Activated CD8-positive, alpha-beta memory T cell treated with anti-CD3 and anti-CD28 coated beads, Interleukin-2, amount 50 U/mL, for 24 hours (primary cell): Measurements from ENCODE around the gene SYNM.

Source experiments
- DNase-seq: peaks from one replicate; pipeline ENCODE4 v3.0.0-alpha.2; 2020; ENCODE audit errors: extremely low read depth

The SYNM gene

GRCh38 chr15:99140590-99140989 lies 35.7 kb downstream of the SYNM start:
- no peak for DNase-seq

DNA sequence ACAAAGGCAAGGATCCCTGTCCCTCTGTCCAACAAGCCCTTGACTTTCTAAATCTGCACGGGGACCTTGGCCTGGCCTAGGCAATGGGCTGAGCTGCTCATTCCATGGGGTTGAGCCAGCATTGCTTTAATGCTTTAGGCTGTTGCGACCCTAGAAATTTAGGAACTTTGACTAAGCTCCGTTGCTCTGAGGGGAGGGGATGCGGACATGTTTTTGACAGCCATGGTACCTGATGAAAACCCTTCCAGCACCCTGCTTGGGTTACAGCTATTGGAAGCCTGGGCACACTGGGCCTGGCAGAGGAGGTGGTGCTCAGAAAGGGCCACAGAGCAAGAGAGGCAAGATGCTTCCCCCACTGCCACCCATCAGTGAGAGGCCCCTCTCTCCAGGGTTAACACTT lies 37.1 kb downstream of the SYNM start:
- DNase-seq, result no peak

DNA sequence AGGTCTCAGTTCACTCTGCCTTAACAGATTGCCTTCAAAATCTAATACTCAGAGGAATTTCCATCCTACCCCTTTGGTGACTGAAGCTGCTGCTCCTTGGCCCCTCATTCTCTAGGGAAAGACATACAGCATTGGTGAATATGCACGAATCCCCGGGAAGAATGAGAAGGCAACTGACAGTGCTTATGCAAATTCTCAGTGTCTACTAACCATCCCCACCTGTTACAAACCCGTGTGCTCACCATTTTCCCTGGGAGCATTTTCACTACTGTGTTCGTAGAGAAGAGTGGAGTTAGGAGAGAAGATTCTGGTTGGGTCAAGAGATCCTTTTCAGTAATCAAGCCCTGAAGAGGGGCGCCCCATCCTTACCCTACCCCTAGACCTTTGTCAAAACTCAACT lies 37.7 kb downstream of the SYNM start:
- no peak for DNase-seq

GRCh38 chr15:99143242-99143641 lies 38.4 kb downstream of the SYNM start:
- DNase-seq, result no peak

DNA sequence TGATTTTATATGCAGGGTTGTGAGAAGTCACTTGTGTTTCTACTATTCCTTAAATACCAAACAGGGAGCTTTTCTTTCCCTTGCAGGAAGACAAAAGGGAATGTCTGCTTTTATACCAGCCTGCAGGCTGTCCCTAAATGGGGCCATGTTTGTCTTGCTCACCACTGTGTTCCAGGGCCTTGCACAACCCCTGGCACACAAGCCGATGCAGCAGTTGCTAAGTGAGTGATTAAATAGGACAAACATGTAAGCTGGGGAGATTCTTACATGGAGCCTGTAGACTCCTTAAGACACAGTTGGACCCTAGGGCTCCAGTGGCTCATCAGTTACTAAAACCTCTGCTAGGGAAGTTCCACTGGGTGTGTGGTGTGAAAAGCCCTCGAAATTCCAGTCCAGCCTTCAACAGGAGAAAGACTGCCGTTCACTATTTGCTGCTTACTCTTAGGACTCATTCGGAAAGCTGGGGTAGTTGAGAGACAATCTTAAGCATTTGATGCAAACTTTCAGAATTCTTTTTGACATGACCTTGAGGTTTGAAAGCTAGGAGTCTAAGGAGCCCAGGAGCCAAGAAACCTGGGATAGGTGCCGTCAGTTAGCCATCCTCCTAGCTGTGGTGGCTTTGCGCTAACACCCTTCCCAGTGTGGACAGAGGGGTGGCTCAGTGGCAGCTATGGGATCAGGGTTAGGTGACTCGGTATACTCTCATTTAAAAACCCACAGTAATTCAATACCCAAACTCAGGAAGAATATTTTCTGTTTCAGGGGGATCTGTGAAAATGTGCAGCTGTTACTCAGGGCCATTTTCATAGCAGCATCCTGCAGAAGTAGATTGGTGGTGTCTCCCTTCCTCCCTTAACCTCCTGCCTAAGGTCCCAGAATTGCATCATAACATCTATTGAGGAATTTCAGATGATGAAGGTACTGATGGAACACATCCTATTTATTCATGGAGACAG lies 39.1 kb downstream of the SYNM start:
- DNase-seq, result no peak

DNA sequence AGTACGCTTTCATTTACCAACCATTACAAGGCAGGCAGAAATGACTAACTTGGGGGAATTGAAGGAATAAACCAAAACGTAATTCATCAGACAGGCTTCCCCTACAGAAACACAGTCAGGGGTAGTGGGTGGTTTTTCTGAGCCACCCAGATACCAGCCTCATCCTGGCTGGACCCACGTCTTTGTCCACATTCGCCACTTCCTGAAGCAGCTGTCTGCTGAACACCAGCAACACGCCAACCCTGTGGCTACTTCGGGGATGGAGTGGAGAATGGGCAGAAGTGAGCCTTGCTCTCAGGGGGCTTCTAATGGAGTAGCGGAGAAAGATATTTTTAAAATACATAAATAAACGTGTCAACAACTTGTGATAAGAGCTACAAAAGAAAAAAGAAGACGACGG lies 40.1 kb downstream of the SYNM start:
- DNase-seq, result no peak

GRCh38 chr15:99145778-99146177 lies 40.9 kb downstream of the SYNM start:
- DNase-seq, result no peak

- no peak for DNase-seq
These were observed 41.8 kb downstream of the SYNM start for GRCh38 chr15:99146661-99147060.

GRCh38 chr15:99148851-99149276 lies 44.0 kb downstream of the SYNM start:
- DNase-seq, result no peak

- DNase-seq, result no peak
These were observed 44.5 kb downstream of the SYNM start for GRCh38 chr15:99149366-99149765.

DNA sequence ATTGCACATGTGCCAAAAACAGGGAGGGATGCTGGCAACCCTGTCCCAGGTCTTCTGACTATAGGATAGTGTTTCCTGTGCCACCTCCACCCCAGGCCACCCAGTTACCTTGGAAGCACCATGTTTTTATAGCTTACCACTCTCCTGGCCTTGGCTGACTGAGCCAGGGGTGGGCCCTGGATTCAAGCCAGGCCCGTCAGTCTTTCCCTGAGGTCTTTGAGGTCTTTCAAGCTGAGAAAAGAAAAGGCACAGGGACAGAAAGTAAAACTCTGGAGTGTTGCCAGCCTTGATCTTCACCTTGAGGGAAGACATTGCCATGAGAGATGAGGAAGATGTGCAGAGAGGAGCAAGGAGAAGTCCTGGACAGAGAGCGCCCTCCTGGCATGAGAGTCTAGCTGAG lies 46.3 kb downstream of the SYNM start:
- no peak for DNase-seq

DNA sequence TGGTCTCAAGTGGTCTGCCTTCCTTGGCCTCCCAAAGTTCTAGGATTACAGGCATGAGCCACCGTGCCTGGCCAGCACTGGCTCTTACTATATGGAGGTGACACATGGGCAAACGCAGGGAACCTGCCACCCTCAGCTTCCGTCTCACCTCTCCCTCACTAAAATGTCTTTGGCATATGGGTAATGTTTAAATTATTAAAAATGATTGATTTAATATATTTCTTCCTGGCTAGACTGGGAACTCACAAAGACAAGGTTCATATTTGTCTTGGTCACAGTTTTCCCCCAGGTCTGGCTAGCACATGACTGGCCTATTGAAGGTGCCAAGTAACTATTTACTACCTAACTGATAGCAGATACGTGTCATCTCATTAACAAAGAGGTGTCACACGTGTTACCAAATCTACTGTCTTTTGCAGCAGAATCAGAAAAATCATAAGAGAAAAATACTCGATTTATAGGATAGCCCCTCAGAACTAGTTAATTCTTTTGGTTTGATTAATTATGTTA lies 48.2 kb downstream of the SYNM start:
- DNase-seq, result no peak

GRCh38 chr15:99154271-99154670 lies 49.4 kb downstream of the SYNM start:
- DNase-seq, result no peak

GRCh38 chr15:99155961-99156443 lies 51.1 kb downstream of the SYNM start:
- DNase-seq, result no peak

DNA sequence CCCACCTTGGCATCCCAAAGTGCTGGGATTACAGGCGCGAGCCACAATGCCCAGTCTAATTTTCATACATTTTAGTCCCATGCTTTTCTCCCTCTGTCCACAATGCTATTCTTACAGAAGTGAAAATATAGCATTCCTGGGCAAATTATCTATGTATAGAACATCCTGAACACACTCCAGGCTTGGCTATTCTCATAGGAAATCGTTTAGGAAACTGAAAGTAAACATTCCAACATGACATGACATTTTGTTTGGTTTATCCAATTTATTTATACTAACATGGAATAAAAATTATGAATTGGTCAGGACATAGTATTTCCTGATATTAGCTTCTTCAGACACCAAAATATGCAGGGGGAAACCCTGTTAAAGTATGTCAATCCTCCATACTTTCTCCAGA lies 52.6 kb downstream of the SYNM start:
- DNase-seq, result no peak

DNA sequence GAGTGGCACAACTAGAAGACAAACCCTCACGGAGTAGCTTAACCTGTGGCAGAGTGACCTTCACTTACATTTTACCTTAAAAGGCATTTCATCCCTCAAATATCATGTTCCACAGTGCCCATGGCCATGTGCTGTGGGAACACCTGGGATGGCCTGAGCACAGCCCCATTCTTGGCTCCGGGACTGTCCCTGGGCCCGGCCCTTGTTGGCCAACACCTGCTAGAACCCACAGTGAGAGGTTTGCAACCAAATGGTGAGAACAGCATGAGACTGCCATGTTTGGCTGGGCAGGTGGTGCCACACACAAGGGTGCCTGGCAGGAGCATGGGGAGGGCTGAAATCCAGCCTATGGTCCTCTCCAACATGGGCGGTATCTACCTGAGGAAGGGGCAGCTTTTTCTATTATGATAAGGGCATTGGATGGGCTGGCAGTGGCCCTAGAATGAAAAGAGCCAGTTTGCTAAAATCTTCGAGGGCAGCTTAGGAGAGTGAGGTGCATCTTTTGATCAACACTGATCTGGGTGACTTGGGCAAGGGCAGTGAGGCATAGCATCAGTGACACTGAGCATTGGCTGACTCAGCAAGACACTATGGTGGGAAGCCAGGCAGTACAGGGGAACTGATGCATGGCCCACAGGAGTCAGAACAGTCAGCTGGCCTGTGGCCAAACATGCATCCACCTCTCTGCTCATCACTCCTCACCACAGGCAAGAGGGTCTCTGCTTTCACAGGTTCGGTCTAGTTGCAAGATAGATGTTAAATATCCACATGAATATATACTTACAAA lies 53.9 kb downstream of the SYNM start:
- no peak for DNase-seq

- no peak for DNase-seq
These were observed 58.6 kb downstream of the SYNM start for GRCh38 chr15:99163271-99164062.

DNA sequence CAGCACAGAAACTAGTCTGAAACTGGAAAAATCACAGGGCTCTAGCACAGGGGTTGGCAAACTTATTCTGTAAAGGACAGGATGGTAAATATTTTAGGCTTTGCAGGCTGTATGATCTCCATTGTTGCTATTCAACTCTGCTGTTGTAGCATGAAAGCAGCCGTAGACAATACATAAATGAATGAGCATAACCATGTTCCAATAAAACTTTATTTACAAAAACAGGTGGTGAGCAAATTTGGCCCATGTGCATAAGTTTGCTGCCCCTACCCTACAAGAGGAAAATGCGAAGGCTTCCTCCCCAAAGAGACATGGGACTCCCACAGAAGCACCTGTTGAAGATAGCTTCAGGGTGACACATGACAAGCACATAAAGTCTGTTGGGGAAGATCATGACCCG lies 59.2 kb downstream of the SYNM start:
- DNase-seq, result no peak

DNA sequence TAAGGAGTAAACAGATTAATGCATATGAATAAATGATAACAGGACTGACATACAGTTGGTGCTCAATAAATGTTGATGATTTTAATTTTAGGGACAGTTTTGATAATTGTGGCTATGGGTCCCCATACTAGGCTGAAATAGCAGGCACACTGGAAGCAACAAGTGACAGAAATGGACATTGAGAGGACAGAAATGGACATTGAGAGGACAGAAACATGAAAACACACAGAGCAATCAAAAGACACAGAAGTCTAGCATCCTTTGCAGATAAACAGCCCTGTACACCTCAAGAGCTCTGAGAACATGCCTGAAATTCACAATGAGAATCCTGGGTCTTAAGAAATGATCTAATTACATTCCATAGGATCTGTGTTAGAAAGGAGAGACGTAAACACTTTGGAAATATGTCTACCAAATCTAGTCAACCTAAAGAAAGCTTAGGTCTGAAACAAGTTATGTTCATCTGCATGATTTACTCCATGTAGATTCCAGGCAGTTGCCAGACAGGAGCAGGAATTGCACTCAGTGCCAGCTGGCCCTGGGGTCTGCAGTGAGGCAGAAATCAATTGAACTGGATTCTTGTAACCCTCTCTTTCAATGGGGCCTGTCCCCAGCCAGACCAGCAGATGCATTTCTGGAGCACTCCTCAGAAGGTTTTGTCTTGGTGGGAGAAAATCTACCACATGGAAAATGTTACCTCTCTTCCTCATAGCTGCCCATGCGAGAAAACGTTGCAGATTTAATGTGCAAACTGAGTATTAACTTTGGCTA lies 60.3 kb downstream of the SYNM start:
- DNase-seq, result no peak

DNA sequence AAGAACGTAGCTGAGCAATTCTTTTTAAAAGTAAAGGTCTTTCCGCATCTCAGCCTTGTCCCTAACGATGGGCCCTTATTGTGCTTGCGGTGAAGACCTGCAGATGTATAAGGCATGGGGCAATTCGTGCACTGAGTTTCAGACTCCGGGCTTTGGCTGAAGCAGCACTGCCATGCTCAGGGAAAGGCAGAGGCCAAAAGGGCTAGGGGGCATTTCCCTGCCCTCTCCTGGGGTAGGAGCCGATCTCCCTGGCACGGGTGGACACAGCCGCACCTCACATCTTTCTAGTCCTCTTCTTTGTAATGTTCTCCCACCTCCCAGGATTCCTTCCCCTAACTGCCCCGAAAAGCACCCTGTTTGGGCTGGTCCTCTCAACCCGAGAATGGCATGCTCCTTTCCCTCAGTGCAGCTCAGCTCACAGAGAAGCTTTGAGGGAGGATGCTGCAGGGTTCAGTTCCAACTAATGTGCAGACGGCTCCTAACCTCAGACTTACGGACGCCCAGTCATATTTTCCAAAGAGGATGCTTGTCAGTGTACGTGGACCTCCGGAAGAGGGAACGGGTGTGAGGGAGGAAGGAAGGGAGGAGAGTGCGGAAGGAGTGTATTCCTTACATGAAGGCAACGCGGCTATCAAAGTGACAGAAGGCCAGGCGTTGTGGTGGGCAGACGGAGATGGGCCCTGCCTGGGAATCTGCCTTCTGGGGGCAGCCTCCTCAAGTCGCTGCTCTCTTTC lies 61.2 kb downstream of the SYNM start:
- no peak for DNase-seq
